Heart left ventricle (tissue), 13 donors: Measurements from ENCODE around the gene DCDC2B.

ENCODE experiments used
- POLR2A ChIP-seq, 2 donors: fragments of 450-650 bp; IDR thresholded peaks; one replicate each; pipeline ENCODE4 v1.6.1; 2017; ENCODE audit warnings: antibody characterized with exemption in 2 of 2, mild to moderate bottlenecking in 2 of 2, moderate library complexity in 2 of 2
- TF ChIP-seq, protein P1 (sequence below), 12 donors: fragments of 200-600 bp; sonication (generic) in 4 of 12; IDR thresholded peaks; one replicate each; pipeline versions ENCODE4 v1.5.0 to v1.8.0; 2018 to 2022; ENCODE audit warnings: antibody characterized with exemption in 12 of 12, mild to moderate bottlenecking in 5 of 12
- donor health status: ischemic (EF 13 %, LVEDD 7.1; RV severe dilation, severe dysfunction).
- donor health status: DM: no; HTN: yes; CAD: no.
- donor health status: DM: no; HTN: no; CAD: no.
- donor health status: ischemic (EF 25% LVEDD 6.9; RV normal size, moderate dysfunction).
- donor health status: ischemic (EF 25% LVEDD 5.7; RV mildly dilated, moderate dysfunction).
- donor health status: ischemic (EF 35%, LVEDD 5.7; RV mildly dilated, moderate dysfunction).
- donor health status: nonischemic (EF 11% LVEDD 7.7; RV severe dilation, severe dysfunction).
- donor health status: DM: yes; HTN: yes; CAD: no.
- donor health status: PGD.
- donor health status: ischemic (EF 29% LVEDD 5.4; RV normal size, mild dysfunction).
- donor health status: nonischemic (EF 23%, LVEDD 6.1; RV moderate dilation, normal function).

DNA sequence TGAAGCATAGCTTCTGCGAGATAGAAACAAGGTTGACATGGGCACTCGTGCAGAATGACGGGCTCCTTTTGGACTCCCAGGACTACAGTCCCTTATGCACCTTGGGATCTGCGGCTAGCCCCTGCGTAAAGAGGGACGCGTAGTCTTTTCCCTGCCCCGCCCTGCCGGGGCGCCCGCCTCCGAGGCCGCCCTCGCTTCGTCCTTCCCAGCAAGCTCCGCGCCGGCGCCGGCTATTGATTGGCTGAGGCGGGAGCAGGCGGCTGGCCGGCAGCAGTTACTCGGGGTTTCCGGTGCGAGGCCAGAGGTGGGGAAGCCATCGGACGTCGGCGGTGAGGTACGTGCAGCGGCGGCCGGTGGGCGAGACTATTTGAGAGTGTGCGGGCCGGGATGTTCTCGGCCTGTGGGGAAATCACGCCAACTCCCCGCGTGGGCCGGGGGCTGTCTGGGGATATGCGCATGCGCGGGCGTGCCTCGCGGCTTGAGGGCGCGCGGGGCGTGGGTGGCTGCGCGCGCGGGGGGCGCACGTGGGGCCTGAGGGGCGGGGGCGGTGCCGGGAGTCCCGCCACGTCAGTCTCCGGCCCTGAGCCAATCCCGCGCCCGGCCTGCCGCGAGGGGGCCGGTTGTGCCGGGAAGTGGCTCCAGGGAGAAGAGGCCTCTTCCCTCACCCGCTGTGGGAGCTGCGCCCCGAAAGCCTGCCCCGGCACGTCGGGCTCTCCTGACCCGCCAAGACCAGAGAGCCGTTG lies 29.3 kb upstream of the DCDC2B start, which contains the start of gene TXLNA:
- TF ChIP-seq, protein P1, sequence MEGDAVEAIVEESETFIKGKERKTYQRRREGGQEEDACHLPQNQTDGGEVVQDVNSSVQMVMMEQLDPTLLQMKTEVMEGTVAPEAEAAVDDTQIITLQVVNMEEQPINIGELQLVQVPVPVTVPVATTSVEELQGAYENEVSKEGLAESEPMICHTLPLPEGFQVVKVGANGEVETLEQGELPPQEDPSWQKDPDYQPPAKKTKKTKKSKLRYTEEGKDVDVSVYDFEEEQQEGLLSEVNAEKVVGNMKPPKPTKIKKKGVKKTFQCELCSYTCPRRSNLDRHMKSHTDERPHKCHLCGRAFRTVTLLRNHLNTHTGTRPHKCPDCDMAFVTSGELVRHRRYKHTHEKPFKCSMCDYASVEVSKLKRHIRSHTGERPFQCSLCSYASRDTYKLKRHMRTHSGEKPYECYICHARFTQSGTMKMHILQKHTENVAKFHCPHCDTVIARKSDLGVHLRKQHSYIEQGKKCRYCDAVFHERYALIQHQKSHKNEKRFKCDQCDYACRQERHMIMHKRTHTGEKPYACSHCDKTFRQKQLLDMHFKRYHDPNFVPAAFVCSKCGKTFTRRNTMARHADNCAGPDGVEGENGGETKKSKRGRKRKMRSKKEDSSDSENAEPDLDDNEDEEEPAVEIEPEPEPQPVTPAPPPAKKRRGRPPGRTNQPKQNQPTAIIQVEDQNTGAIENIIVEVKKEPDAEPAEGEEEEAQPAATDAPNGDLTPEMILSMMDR (IDR thresholded peaks at IDR 0.05): peak in 6 of 12 donors; percentile 7 to 32 (median 18)
- peak in 1 of 2 donors; percentile 50 for TF ChIP-seq POLR2A (IDR thresholded peaks at IDR 0.05)
